GM10248 (cell line): Measurements from ENCODE around the gene CACNB3.
"Not testable (repeated sequence)": the region's sequence is repeated elsewhere in the genome, so short reads cannot be mapped to it uniquely, and the experiment has no call there.

ENCODE experiments used
- CTCF ChIA-PET: fragments of 300-600 bp; sonication (Branson Sonifier 250); formaldehyde crosslinking; extraction: SDS; loops from one replicate; lab custom pipeline; 2021; ENCODE audit warnings: antibody characterized with exemption; lab: Yijun Ruan, JAX
- POLR2A ChIA-PET: fragments of 350-650 bp; sonication (Branson Sonifier 250); formaldehyde crosslinking; extraction: SDS; loops from one replicate; lab custom pipeline; 2020; ENCODE audit warnings: antibody characterized with exemption; lab: Yijun Ruan, JAX
- DNase-seq: peaks from one replicate; pipeline ENCODE4 v3.0.0; 2012; ENCODE audit errors: extremely low spot score
- TF ChIP-seq, protein P1 (sequence below): IDR thresholded peaks from 2 replicates; pipeline ENCODE4 v1.5.1; 2012; ENCODE audit warnings: mild to moderate bottlenecking, low read depth; ENCODE audit errors: extremely low read depth, missing control alignments, control extremely low read depth

CACNB3 gene

DNA sequence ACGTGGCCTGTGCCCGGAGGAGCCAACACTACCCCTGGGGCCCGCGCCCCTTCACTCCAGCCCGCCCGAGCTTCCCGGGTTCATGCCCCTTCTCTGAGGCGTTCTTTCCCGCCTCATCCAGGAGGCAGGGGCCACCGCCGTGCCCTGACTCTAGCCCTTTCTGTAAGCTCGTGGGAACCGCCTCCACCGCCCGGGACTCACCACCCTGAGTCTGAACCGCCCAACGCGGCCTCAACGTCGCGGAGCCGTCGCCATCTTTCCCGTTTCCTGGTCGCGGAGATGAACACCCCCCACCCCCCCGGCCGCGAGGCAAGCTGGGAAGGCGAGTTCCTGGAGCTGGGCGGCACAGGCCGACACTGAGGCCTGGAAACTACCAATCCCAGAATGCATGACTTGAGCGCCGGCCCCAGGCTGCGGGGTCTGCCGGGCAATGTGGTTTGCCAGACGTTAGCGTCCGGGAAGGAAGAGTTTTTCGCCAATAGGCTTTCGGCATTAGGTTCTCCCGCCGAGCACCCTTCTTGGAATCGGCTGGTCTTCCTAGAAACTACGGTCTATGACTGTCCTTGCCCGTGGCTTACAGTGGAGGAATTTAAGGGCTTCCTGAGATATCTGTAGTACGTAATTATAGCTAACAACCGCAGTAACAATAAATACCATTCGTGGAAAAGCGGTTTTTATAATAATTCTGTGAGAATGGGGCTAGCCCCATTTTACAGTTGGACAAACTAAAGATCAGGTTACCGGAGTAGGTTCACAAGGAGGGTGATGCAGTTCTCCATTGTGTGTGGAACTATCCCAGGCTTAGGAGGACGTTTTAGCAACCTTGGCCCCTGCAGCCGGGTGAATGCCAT, 33.8 kb downstream of the CACNB3 start, which contains the start of gene DDX23:
DDX23 (minus strand) TSS at position 281 of the 851 bp plus-strand sequence. CDS start 6,381 bp downstream, outside the sequence.
- ChIA-PET CTCF (interaction anchor here (0.8 to 11.3 kb wide), 42 partner anchors 12 to 391 kb away, joined by 3 to 313 read pairs (median 10); partner anchors contain the start of genes ARF3, FKBP11, RND1 and WNT1), POLR2A (interaction anchor here (0.6 to 2.5 kb wide), 7 partner anchors 8 to 573 kb away, joined by 3 to 32 read pairs (median 5); partner anchors contain the start of gene RND1)
- peak; percentile 97 for DNase-seq
- TF ChIP-seq, protein P1, sequence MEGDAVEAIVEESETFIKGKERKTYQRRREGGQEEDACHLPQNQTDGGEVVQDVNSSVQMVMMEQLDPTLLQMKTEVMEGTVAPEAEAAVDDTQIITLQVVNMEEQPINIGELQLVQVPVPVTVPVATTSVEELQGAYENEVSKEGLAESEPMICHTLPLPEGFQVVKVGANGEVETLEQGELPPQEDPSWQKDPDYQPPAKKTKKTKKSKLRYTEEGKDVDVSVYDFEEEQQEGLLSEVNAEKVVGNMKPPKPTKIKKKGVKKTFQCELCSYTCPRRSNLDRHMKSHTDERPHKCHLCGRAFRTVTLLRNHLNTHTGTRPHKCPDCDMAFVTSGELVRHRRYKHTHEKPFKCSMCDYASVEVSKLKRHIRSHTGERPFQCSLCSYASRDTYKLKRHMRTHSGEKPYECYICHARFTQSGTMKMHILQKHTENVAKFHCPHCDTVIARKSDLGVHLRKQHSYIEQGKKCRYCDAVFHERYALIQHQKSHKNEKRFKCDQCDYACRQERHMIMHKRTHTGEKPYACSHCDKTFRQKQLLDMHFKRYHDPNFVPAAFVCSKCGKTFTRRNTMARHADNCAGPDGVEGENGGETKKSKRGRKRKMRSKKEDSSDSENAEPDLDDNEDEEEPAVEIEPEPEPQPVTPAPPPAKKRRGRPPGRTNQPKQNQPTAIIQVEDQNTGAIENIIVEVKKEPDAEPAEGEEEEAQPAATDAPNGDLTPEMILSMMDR: no peak

DNA sequence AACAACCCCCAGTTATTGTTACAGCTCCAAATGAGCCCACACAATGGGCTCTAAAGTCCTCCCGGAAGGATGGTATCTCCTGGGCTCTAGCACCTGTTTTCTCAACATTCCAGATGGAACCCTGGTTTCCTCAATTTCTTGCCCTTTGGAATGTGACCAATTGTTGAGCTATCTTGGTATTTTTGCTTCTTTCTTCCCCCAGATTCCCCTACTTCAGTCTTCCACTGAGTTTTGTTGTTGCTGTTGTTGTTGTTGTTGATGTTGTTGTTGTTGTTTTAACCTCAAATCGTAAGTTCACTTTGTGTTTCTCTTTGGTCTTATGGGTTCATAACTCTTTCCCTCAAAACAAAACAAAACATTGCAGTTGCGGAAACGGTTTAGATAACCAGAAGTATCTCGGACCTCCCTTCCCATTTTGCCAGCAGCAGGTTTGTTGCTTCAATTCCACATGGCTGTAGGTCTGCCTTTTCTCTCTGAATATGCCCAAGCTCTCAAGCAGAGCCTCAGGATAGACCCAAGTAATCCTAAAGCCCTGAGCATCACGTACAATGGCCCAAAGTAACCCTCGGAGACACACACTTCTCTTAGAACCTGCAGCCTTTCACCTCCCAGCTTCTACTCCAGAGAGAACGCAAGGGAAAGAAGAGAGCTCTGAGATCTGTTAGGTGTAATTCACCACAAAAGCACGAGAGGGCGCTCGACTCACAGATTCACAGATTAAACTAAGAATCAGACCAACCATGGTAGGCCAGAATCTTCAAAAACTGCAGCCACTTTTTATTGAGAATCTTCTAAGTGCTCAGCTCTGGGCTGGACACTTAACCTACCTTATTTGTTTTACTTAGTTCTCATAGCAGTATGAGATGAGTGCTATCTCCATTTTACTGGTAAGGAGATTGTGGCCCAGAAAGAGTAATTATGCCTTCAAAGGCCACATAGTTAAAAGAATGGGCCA, 34.7 kb downstream of the CACNB3 start:
- TF ChIP-seq, protein P1: peak; percentile 85
- ChIA-PET POLR2A (interaction anchor here (1.1 to 2.5 kb wide), 2 partner anchors 12 to 86 kb away, joined by 3 to 32 read pairs; partner anchors contain the start of gene RND1), CTCF (interaction anchor here (0.8 to 11.3 kb wide), 54 partner anchors 13 to 390 kb away, joined by 3 to 313 read pairs (median 9); partner anchors contain the start of genes ARF3, FKBP11, RND1 and WNT1)
- DNase-seq: peak; percentile 82

DNA sequence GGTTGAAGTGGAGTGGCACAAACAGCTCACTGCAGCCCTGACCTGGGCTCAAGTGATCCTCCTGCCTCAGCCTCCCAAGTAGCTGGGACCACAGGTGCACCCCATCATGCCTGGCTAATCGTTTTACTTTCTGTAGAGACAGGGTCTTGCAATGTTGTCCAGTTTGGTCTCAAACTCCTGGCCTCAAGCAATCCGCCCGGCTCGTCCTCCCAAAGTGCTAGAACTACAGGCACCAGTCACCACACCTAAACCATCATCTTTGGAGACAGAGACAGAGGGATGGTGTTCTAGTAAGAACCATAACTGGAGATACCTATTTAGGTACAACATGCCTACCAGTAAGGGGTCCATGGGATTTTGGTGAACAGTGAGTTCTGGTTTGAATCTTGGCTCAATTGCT, 36.2 kb downstream of the CACNB3 start:
- POLR2A ChIA-PET: no interaction called here
- TF ChIP-seq, protein P1: no peak
- CTCF ChIA-PET: interaction anchor here (0.9 to 11.3 kb wide), 24 partner anchors 11 to 183 kb away, joined by 3 to 313 read pairs (median 13); partner anchors contain the start of genes ARF3, RND1 and WNT1
- no peak for DNase-seq

DNA sequence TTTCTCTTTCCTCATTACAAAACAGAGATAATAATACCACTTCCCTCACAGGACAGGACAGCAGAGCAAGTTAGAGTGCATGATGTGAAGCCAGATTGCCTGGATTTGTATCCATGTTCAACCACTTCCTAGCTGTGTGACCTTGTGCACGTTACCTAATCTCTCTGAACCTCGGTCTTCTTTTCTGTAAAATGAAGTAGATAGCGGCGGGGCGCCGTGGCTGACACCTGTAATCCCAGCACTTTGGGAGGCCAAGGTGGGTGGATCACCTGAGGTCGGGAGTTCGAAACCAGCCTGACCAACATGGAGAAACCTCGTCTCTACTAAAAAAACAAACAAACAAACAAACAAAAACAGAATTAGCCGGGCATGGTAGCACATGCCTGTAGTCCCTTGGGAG, 36.6 kb downstream of the CACNB3 start:
- POLR2A ChIA-PET, DNase-seq: not testable (repeated sequence)
- CTCF ChIA-PET: interaction anchor here (0.9 to 11.3 kb wide), 10 partner anchors 11 to 145 kb away, joined by 3 to 313 read pairs (median 35); partner anchors contain the start of genes RND1 and WNT1

DNA sequence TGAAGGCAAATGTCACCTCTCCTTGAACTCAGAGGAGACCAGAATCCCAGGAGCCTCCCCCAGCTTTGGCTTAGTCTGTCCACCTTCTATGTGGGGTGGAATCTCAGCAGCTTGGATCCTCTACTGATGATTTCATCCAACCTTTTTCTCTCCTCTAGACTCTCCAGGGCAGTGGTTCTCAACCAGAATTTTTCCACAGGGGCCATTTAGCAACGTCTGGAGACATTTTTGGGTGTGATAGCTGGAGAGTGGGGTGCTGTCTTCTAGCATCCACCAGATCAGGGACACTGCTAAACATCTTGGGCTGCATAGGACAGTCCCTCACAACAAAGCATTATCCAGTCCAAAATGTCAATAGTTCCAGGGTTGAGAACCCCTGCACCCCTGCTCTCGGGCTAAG, 38.1 kb downstream of the CACNB3 start:
- TF ChIP-seq, protein P1: no peak
- ChIA-PET POLR2A (interaction anchor here (2.4 kb wide), 1 partner anchor 9 kb away, joined by 19 read pairs; the partner anchor contains the start of gene RND1), CTCF (interaction anchor here (0.7 to 11.3 kb wide), 9 partner anchors 10 to 131 kb away, joined by 3 to 313 read pairs (median 6); partner anchors contain the start of gene FKBP11)
- no peak for DNase-seq

GRCh38 chr12:48857278-48857994, 39.1 kb downstream of the CACNB3 start:
- DNase-seq: peak; percentile 43
- ChIA-PET POLR2A (interaction anchor here (0.6 to 2.4 kb wide), 2 partner anchors 8 to 658 kb away, joined by 3 to 19 read pairs; partner anchors contain the start of gene RND1), CTCF (interaction anchor here (0.7 to 11.3 kb wide), 8 partner anchors 9 to 131 kb away, joined by 3 to 313 read pairs (median 5); partner anchors contain the start of gene FKBP11)
- TF ChIP-seq, protein P1: no peak
